Panc1 (cell line): ENCODE measurements around the gene DMBX1. TPM values are rescaled to one million over a fixed set of nuclear protein-coding genes. Genes with fewer than 3 reads are reported as not detected.

Experiments
- ATAC-seq: fragments of 200-7000 bp; cut with Tn5 transposase; 2 replicates; pipeline ENCODE4 v1.9.1; 2020; ENCODE audit warnings: mild to moderate bottlenecking, moderate library complexity
- BruUV-seq: library from RNA; stranded (reverse); fragments of 400-500 nt; replicated peaks from 2 replicates; lab custom pipeline; 2021; lab: Mats Ljungman, UMichigan
- CTCF ChIA-PET: fragments of 300-600 bp; sonication (Branson Sonifier 250); formaldehyde crosslinking; loops from one replicate; lab custom pipeline; 2022; ENCODE audit warnings: antibody characterized with exemption; lab: Charles Lee
- POLR2A ChIA-PET: fragments of 300-600 bp; sonication (Branson Sonifier 250); formaldehyde crosslinking; loops from one replicate; lab custom pipeline; 2022; ENCODE audit warnings: antibody characterized with exemption; lab: Charles Lee
- DNase-seq: peaks from one replicate; pipeline ENCODE4 v3.0.0-alpha.2; 2010; ENCODE audit warnings: low read depth, low spot score
- H3K27ac ChIP-seq: 2 replicates; pipeline ENCODE4 v1.5.1; 2011; ENCODE audit warnings: mild to moderate bottlenecking, low read length, inconsistent platforms
- H3K27me3 ChIP-seq: fragments of 200-500 bp; sonication (Bioruptor generic); 2 replicates; pipeline ENCODE4 v1.6.0; 2014; ENCODE audit warnings: low read length, inconsistent platforms; ENCODE audit not compliant: control insufficient read depth, insufficient read depth
- H3K36me3 ChIP-seq: fragments of 200-500 bp; sonication (Bioruptor generic); 2 replicates; pipeline ENCODE4 v1.5.1; 2014; ENCODE audit warnings: inconsistent platforms, mild to moderate bottlenecking, low read length, moderate library complexity; ENCODE audit not compliant: control insufficient read depth, insufficient read depth
- H3K4me1 ChIP-seq: 2 replicates; pipeline ENCODE4 v1.5.1; 2011; ENCODE audit warnings: inconsistent platforms, mild to moderate bottlenecking, low read length, moderate library complexity; ENCODE audit not compliant: control insufficient read depth, insufficient read depth
- H3K4me3 ChIP-seq, 2 experiments: 2 replicates each; pipeline ENCODE4 v1.5.1; 2011 to 2012; ENCODE audit warnings: low read depth in 2 of 2, low read length in 2 of 2, mild to moderate bottlenecking in 2 of 2, inconsistent platforms in 1 of 2, moderate library complexity in 1 of 2
- H3K9me3 ChIP-seq: fragments of 200-500 bp; sonication (Bioruptor generic); 2 replicates; pipeline ENCODE4 v1.5.1; 2014; ENCODE audit warnings: low read depth, mild to moderate bottlenecking, inconsistent platforms, low read length, moderate library complexity; ENCODE audit not compliant: control insufficient read depth, insufficient read depth
- CTCF ChIP-seq: fragments of 450-650 bp; IDR thresholded peaks from 2 replicates; pipeline ENCODE4 v1.5.1; 2017; ENCODE audit warnings: mild to moderate bottlenecking
- REST ChIP-seq, 2 experiments: IDR thresholded peaks; 2 replicates each; pipeline ENCODE4 v1.6.1; 2011 to 2012; ENCODE audit warnings: low read depth in 2 of 2, control low read depth in 1 of 2, low read length in 1 of 2, mild to moderate bottlenecking in 1 of 2, moderate library complexity in 1 of 2; ENCODE audit not compliant: insufficient read depth in 1 of 2
- SIN3A ChIP-seq: IDR thresholded peaks from 2 replicates; pipeline ENCODE4 v1.6.1; 2012; ENCODE audit warnings: low read depth, mild to moderate bottlenecking, low read length, moderate library complexity, borderline replicate concordance; ENCODE audit not compliant: insufficient read depth
- TCF7L2 ChIP-seq: IDR thresholded peaks from 2 replicates; pipeline ENCODE4 v1.6.1; 2011; ENCODE audit warnings: mild to moderate bottlenecking, low read depth, low read length, inconsistent platforms
- in situ Hi-C: cut with HindIII; loops from 2 replicates; pipeline ENCODE4 v1.10.0; 2016; ENCODE audit warnings: low sequenced_read_pairs, low pct_unique_long_range_greater_than_20kb
- intact Hi-C: fragments of 100-400 bp; cut with micrococcal nuclease; formaldehyde crosslinking; loops from one replicate; pipeline ENCODE4 v1.10.0; 2022; ENCODE audit not compliant: unreplicated experiment
- total RNA-seq: library from RNA; stranded (reverse); gene quantifications from one replicate; pipeline ENCODE4 v1.2.1, GENCODE V29; 2021; ENCODE audit not compliant: unreplicated experiment

Gene DMBX1
- total RNA-seq, 1 experiment from 2014 or later: 0.05 TPM

- in situ Hi-C loops: no loop called here
- TF ChIP-seq SIN3A (no peak), TCF7L2 (no peak), CTCF (peak; percentile 96)
- H3K27me3 ChIP-seq: peaks cover 8% of the 10 kb centered on the region
- no peaks in the 10 kb centered on the region for H3K9me3 ChIP-seq
- ATAC-seq (peak; percentile 83), DNase-seq (no peak)
- no peak overlapping the region for H3K27ac ChIP-seq
- peak overlapping the region in 1 of 2 experiments; percentile 32; a peak in 2 of 4 replicates for H3K4me3 ChIP-seq
- no peaks in the 10 kb centered on the region for H3K36me3 ChIP-seq
- BruUV-seq: no TSS peak
- intact Hi-C loops: loop anchor here (10.0 kb wide), 1 partner anchor 192 kb away; no protein-coding TSS in a partner anchor
- H3K4me1 ChIP-seq: 0 out of 2 replicates have a peak, but pooled peaks cover 2% of the 10 kb centered on the region
- ChIA-PET CTCF (interaction anchor here (0.5 to 1.4 kb wide), 5 partner anchors 15 to 146 kb away, joined by 3 to 9 read pairs (median 3); no protein-coding TSS in a partner anchor), POLR2A (no interaction called here)
These were observed 43.0 kb downstream of the DMBX1 start for GRCh38 chr1:46532498-46533178.

GRCh38 chr1:46533179-46533864 lies 43.7 kb downstream of the DMBX1 start:
- BruUV-seq: no TSS peak
- peaks cover 8% of the 10 kb centered on the region for H3K27me3 ChIP-seq
- H3K4me3 ChIP-seq: peak overlapping the region; percentile 29 to 32
- DNase-seq (no peak), ATAC-seq (peak; percentile 70)
- TF ChIP-seq REST (IDR thresholded peaks at IDR 0.05; ENCODE audit: insufficient read depth in 1 of 2, low read depth in 2 of 2, low read length in 1 of 2): no peak
- TF ChIP-seq CTCF: peak; percentile 56
- no peaks in the 10 kb centered on the region for H3K36me3 ChIP-seq
- ChIA-PET POLR2A (no interaction called here), CTCF (interaction anchor here (0.5 to 1.4 kb wide), 5 partner anchors 14 to 145 kb away, joined by 3 to 9 read pairs (median 4); no protein-coding TSS in a partner anchor)
- in situ Hi-C loops: no loop called here
- H3K4me1 ChIP-seq: 0 out of 2 replicates have a peak, but pooled peaks cover 2% of the 10 kb centered on the region
- no peak overlapping the region for H3K27ac ChIP-seq
- no peaks in the 10 kb centered on the region for H3K9me3 ChIP-seq
- intact Hi-C loops: loop anchor here (10.0 kb wide), 1 partner anchor 191 kb away; no protein-coding TSS in a partner anchor
